ENCODE results near the gene SLC8A1.

Gene SLC8A1

DNA sequence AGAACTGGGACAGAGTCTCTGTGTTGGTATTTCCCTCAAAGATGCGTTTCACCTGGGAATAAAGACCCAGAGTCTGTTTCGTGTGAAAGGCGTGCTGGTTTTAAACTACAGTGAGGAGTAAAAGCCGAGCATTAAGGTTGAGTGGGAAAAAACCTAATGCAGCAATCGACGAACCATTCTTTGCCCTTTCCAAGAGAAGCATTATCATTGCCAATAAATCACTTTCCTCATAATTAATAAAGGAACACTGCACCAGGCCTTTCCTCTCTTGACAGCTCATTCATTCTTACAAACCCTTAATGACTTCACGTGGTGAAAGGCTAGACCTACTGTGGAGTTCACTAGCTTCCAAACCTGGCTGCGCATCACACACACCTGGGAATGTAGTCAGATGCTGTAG, 896 bp upstream of the SLC8A1 start:
- no peak for DNase-seq (ENCODE audit: low read depth in 1 of 2, low spot score in 1 of 2)
- no peaks in the 10 kb centered on the region for H3K27me3 ChIP-seq (ENCODE audit: insufficient read depth, poor library complexity, severe bottlenecking)
- no peak overlapping the region for H3K4me3 ChIP-seq (replicated peaks; ENCODE audit: insufficient read depth, low read length)
- no peak overlapping the region for H3K27ac ChIP-seq (replicated peaks)
- TF ChIP-seq GABPA (IDR thresholded peaks at IDR 0.05; ENCODE audit: low read depth): no peak
- TF ChIP-seq, protein P1, sequence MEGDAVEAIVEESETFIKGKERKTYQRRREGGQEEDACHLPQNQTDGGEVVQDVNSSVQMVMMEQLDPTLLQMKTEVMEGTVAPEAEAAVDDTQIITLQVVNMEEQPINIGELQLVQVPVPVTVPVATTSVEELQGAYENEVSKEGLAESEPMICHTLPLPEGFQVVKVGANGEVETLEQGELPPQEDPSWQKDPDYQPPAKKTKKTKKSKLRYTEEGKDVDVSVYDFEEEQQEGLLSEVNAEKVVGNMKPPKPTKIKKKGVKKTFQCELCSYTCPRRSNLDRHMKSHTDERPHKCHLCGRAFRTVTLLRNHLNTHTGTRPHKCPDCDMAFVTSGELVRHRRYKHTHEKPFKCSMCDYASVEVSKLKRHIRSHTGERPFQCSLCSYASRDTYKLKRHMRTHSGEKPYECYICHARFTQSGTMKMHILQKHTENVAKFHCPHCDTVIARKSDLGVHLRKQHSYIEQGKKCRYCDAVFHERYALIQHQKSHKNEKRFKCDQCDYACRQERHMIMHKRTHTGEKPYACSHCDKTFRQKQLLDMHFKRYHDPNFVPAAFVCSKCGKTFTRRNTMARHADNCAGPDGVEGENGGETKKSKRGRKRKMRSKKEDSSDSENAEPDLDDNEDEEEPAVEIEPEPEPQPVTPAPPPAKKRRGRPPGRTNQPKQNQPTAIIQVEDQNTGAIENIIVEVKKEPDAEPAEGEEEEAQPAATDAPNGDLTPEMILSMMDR (IDR thresholded peaks at IDR 0.05; ENCODE audit: insufficient read depth, low read length): no peak
- TF ChIP-seq, protein P2, sequence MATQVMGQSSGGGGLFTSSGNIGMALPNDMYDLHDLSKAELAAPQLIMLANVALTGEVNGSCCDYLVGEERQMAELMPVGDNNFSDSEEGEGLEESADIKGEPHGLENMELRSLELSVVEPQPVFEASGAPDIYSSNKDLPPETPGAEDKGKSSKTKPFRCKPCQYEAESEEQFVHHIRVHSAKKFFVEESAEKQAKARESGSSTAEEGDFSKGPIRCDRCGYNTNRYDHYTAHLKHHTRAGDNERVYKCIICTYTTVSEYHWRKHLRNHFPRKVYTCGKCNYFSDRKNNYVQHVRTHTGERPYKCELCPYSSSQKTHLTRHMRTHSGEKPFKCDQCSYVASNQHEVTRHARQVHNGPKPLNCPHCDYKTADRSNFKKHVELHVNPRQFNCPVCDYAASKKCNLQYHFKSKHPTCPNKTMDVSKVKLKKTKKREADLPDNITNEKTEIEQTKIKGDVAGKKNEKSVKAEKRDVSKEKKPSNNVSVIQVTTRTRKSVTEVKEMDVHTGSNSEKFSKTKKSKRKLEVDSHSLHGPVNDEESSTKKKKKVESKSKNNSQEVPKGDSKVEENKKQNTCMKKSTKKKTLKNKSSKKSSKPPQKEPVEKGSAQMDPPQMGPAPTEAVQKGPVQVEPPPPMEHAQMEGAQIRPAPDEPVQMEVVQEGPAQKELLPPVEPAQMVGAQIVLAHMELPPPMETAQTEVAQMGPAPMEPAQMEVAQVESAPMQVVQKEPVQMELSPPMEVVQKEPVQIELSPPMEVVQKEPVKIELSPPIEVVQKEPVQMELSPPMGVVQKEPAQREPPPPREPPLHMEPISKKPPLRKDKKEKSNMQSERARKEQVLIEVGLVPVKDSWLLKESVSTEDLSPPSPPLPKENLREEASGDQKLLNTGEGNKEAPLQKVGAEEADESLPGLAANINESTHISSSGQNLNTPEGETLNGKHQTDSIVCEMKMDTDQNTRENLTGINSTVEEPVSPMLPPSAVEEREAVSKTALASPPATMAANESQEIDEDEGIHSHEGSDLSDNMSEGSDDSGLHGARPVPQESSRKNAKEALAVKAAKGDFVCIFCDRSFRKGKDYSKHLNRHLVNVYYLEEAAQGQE (IDR thresholded peaks at IDR 0.05; ENCODE audit: insufficient replicate concordance, low read depth): no peak
- no peak for TF ChIP-seq SPI1 (IDR thresholded peaks at IDR 0.05; ENCODE audit: borderline replicate concordance, low read depth)
- TF ChIP-seq POLR2AphosphoS5 (IDR thresholded peaks at IDR 0.05; ENCODE audit: low read depth): no peak

DNA sequence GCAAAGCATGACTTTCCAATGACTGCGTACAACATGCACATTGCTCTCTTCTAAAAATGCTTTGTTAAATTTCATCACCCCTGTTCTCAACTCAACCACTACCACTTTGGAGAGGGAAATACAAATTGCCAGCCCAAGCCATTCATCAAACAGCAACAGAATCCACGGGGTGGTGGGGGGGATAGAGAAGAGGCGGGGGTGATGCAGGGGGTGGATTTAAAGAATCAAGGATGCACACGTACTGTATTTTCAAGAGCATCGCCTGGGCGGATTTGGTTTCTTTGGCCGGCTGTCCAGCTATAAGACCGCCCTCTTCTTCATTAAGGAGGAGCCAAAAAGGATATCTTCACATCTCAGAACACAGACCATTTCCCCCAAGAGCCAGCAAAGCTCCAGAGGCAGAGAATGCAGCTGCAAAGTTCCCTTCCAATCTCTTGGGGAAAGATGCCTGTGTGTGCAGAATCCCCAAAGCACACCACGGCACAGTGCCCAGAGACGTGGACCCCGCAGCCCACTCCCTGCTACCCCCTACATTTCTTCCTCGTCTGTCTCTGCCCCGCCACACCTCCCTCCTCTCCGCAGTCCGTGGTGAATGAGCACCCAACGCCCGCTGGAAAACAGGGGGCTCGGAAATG, 977 bp downstream of the SLC8A1 start:
- no peak overlapping the region for H3K27ac ChIP-seq (replicated peaks)
- TF ChIP-seq, protein P2 (IDR thresholded peaks at IDR 0.05; ENCODE audit: insufficient replicate concordance, low read depth): no peak
- TF ChIP-seq, protein P1 (IDR thresholded peaks at IDR 0.05; ENCODE audit: insufficient read depth, low read length): no peak
- TF ChIP-seq SPI1 (IDR thresholded peaks at IDR 0.05; ENCODE audit: borderline replicate concordance, low read depth): no peak
- TF ChIP-seq GABPA (IDR thresholded peaks at IDR 0.05; ENCODE audit: low read depth): no peak
- no peaks in the 10 kb centered on the region for H3K27me3 ChIP-seq (ENCODE audit: insufficient read depth, poor library complexity, severe bottlenecking)
- H3K4me3 ChIP-seq (replicated peaks; ENCODE audit: insufficient read depth, low read length): peak overlapping the region; percentile 73
- no peak for DNase-seq (ENCODE audit: low read depth in 1 of 2, low spot score in 1 of 2)

DNA sequence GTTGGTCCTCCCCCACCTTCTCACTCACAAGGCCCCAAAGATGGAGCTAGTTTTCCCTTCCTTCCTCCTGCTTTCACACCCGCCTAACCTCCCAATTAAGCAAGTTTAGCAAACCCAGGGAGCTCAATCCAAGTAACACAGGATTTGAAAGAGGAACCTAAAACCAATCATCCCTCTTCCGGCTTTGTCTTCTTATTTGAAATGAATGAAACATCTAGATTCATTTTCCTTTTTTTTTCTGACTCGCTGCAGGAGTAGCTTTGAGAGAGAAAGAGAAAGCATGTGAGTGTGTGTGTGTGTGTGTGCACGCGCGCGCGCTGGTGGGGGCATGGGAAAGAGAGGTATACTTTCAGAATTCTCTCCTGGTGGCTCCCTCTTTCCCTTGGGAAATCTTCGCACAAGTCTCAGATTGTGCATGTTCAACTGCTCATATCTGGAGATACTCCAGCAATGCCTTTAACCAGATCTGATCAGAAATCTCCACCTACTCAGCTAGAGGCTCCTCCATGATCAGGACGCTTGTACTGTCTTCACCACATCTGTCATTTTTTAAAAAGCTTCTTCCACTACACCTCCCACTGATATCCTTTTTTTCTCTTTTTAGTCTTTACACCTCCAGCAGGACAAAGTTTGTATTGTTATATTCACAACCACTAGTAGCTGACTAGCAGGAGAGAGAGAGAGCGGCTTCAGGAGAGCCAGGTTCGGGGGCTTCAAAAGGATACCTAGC, 1.7 kb downstream of the SLC8A1 start:
- TF ChIP-seq, protein P2 (IDR thresholded peaks at IDR 0.05; ENCODE audit: insufficient replicate concordance, low read depth): no peak
- TF ChIP-seq GABPA (IDR thresholded peaks at IDR 0.05; ENCODE audit: low read depth): peak; percentile 68
- DNase-seq (ENCODE audit: low read depth in 1 of 2, low spot score in 1 of 2): peak; percentile 57 to 59
- H3K27ac ChIP-seq (replicated peaks): no peak overlapping the region
- H3K27me3 ChIP-seq (ENCODE audit: insufficient read depth, poor library complexity, severe bottlenecking): no peaks in the 10 kb centered on the region
- peak overlapping the region; percentile 73 for H3K4me3 ChIP-seq (replicated peaks; ENCODE audit: insufficient read depth, low read length)

All from HL-60 (cell line).